Stromal cell of bone marrow (primary cell): ENCODE results near the gene TMPRSS3.

Experiments used
- DNase-seq: peaks from one replicate; pipeline ENCODE4 v3.0.0-alpha.2; 2012; ENCODE audit warnings: low read depth

TMPRSS3 gene

GRCh38 chr21:42387843-42388340 is 8.0 kb downstream of the TMPRSS3 start:
- no peak for DNase-seq

GRCh38 chr21:42387164-42387563 is 8.7 kb downstream of the TMPRSS3 start:
- DNase-seq: no peak

GRCh38 chr21:42386034-42386591 is 9.7 kb downstream of the TMPRSS3 start:
- DNase-seq: no peak

DNA sequence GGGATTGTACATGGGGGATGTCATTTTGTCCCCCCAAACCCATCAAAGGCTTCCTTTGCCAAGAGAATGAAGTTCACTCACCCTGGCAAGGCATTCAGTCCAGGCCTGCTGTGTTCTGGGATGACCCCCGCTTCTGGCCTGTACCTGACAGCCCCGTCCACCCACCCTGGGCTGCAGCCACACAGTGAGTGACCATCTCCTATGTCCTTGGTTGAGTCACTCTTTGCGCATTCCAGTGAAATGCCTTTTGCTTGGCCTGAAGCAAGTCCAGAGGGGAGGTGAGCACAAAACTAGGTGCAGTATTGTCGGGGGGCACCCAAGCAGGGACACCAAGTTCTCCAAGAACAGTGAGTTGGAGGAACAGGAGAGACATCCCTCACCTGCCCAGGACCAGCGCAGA is 10.2 kb downstream of the TMPRSS3 start:
- no peak for DNase-seq

DNA sequence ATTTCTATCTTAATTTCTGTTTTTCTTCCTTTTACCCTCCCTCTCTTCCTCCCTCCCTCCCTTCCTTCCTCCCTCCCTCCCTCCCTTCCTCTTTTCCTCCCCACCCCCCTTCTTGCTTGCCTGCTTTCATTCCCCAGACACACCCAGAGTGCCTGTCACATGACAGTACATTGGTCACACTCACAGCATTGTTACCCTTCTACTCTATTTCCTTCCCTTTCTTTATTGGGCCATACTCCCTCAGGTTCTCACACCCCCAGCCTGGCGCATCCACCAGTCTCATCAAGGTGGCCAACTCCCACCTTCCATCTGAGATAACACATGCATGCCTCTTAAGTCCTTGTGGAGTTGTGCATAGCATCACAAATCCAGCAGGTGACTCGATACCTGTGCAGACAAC is 10.9 kb downstream of the TMPRSS3 start:
- no peak for DNase-seq

DNA sequence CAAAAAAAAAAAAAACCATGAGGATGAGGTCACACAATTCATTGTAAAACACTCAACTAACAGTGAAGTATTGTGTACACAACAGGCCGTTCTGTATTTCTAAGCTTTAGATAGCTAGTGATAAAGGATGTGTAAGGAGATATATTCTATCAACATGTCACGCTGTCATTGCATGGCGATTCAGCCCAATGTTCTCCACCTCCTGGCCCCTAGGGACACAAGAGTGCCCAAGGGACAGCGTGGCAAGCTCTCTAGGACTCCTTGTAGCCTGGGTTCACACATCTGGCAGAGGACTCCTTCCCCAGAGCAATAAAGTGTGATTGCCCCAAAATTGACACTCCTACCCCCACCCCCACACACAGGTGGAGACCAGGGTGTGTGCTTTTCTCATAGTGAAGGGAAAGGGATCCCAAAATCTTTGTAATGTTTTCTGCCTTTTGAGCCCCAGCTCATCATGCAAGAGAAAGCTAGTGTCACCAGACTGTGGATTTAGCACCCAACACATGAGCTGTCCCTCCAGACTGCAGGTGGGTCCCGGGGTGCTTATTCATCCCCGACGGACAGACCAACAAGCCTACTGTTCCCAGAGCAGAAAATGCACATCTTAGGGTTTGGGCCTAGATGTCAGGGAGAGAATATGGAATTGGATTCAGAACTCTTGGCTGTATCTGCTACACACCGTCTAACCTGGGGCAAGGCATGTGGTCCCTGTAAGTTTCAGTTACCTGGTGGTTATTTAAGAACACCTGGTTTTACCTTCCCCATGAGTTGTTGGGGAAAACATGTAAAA is 11.5 kb downstream of the TMPRSS3 start:
- no peak for DNase-seq

DNA sequence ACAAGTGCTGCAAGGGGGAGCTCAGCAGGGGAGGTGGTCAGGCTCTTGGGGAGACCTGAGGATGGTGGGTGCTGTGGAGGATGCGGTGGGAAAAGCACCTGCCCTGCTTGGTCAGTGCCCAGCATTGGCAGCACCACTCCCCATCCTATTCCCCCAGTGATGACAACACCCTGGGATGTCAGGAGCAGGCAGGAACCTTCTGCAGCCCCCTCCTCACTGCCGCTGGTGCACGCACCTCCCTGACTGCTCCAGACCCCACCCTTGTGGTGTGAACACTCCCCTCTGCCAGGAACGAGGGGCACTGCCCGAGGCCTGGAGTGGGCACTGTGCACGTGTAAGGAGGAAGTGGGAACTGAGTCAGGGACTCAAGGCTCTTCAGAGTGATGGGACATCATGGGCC is 12.5 kb downstream of the TMPRSS3 start:
- DNase-seq: no peak

- no peak for DNase-seq
Observed at GRCh38 chr21:42382915-42383314, 12.9 kb downstream of the TMPRSS3 start.

GRCh38 chr21:42381347-42381984 is 14.4 kb downstream of the TMPRSS3 start:
- peak; percentile 3 for DNase-seq

DNA sequence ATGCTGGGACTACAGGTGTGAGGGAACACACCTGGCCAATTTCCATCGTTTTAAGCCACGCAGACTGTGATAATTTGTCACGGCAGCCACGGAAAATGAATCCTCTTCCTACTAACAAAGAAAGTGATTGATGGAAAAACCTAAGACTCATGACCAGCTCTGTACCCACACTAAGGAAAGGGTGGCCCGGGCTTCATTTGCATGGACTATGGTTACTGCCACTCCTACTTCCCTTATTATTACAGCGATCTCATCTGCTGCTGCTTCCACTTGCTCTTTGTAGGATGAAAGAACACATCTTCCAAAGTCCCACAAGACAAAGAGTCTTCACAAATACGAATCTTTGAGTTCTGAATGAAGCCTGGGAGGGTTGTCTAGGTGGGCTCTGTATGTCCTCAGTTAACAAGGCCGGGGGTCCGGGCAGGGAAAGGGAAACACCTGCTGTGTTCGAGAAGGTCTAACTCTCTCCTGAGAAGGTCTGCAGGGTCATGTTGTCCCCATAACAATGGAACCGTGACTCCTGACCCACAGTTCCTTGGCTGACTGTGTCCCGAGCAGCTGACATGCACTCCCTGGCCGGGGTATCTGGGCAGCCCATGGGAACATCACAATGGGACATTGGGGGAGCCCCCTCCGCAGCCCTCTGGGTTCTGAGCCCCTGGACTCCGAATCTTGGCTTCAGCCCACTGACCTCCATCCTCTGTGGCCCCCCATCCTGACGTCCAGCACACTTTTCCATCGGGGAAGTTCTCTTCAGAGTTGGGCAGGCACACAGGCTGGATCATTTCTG is 16.2 kb downstream of the TMPRSS3 start:
- no peak for DNase-seq

- DNase-seq: no peak
Observed at GRCh38 chr21:42378418-42378817, 17.4 kb downstream of the TMPRSS3 start.

- no peak for DNase-seq
Observed at GRCh38 chr21:42377951-42378340, 17.9 kb downstream of the TMPRSS3 start.

DNA sequence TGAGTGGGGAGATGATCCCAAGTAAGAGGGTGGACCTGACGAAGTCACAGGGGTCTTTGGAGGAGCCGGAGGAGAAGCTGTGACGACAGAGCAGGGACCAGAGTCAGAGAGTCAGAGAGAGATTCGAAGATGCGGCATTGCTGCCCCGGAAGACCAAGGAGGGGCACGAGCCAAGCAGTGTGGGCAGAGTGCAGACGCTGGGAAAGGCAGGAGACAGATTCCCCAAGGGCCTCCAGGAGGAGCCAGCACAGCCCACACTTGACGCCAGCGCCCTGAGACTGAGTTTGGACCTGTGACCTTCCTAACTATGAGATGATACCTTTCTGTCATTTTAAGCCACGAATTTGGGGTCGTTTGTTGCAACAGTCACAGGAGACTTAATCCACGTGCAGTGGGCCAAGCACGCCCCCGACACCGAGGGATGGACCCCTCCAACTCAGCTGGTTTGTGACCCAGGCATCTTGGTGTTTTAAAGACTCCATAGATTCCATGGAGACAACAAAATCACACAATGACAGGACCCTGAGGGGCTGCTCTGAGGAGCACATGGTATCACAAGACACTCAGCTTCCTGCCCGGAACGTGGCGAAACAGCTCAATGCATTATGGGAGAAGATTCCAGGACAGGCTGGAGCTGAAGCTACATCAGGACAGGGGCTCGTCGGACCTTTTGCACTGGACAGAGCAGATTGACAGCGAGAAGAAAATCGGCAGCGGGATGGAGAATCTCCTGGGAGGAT is 18.5 kb downstream of the TMPRSS3 start:
- DNase-seq: no peak

DNA sequence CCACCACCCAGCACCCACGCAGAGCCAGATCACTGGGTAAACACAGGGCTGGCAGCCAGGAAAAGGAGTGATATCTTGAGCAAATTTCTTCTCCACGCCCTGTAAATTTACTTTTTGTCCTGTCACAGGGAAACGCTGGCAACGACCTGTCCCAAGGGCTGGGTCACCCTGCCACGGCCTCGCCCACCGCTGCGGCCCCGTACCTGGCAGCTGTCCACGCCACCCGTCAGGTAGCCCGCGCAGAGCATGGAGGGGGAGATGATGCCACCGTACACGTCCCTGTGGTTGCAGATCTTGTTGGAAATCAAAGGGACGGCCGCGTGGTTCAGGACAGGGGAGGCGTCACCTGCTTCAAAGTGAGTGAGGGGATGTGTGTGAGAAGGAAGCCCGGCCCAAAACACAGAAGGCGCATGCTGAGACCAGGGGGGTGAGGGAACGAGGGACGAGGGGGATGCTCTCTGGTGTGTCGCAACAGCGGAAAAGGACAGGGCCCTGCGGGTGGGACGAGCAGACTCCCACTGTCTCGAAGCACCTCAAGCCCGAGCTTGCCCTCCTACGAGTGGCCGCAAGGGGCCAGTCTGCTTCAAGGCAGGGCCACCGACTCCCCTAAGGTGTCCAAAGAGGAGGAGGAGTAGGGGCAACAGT is 19.4 kb downstream of the TMPRSS3 start:
- no peak for DNase-seq

GRCh38 chr21:42375966-42376337 is 19.9 kb downstream of the TMPRSS3 start:
- DNase-seq: no peak

DNA sequence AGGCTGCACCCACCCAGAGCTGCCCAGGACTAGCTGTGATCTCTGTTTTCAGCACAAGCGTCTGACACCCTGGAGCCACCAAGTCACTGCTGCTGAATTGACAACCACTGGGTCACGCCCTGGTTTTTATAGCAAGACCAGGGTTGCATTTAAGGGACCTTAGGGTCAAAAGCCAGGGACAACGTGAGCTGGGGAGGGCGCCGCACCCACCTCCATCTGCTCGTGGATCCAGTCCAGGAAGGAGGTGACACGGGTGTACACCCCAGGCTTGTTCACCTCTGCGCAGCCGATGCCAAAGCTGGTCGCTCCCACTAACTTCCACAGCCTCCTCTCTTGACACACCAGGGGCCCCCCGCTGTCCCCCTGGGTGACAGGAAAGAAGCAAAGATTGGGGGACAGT is 20.3 kb downstream of the TMPRSS3 start:
- no peak for DNase-seq

- no peak for DNase-seq
Observed at GRCh38 chr21:42374864-42375499, 20.9 kb downstream of the TMPRSS3 start.

GRCh38 chr21:42374457-42374856 is 21.4 kb downstream of the TMPRSS3 start:
- DNase-seq: no peak

- no peak for DNase-seq
Observed at GRCh38 chr21:42373908-42374455, 21.9 kb downstream of the TMPRSS3 start.

GRCh38 chr21:42373196-42373907 is 22.5 kb downstream of the TMPRSS3 start:
- no peak for DNase-seq
